GM12891 (cell line): Measurements from ENCODE around the gene KLHL11.

Experiments
- DNase-seq: peaks from one replicate; pipeline ENCODE4 v3.0.0; 2011; ENCODE audit warnings: low spot score; ENCODE audit not compliant: insufficient read length
- FAIRE-seq: peaks from 2 replicates; lab custom pipeline; 2011; peaks lifted over from hg19 to GRCh38; lab: Jason Lieb, UNC
- PAX5 ChIP-seq: IDR thresholded peaks from 2 replicates; pipeline ENCODE4 v1.6.1; 2011; ENCODE audit warnings: low read length, moderate library complexity, mild to moderate bottlenecking; ENCODE audit not compliant: insufficient read depth, severe bottlenecking
- POLR2A ChIP-seq: IDR thresholded peaks from 2 replicates; pipeline ENCODE4 v1.6.1; 2011; ENCODE audit warnings: low read depth, low read length, control low read depth
- POLR2AphosphoS5 ChIP-seq: IDR thresholded peaks from 2 replicates; pipeline ENCODE4 v1.6.1; 2011; ENCODE audit warnings: low read depth, low read length, control low read depth
- POU2F2 ChIP-seq: IDR thresholded peaks from 2 replicates; pipeline ENCODE4 v1.6.1; 2011; ENCODE audit warnings: low read depth, mild to moderate bottlenecking, control low read depth, low read length, moderate library complexity
- SPI1 ChIP-seq: IDR thresholded peaks from 2 replicates; pipeline ENCODE4 v1.6.1; 2011; ENCODE audit warnings: low read depth, low read length, control low read depth
- TAF1 ChIP-seq: IDR thresholded peaks from 2 replicates; pipeline ENCODE4 v1.6.1; 2011; ENCODE audit warnings: low read depth, low read length, control low read depth

Gene KLHL11

DNA sequence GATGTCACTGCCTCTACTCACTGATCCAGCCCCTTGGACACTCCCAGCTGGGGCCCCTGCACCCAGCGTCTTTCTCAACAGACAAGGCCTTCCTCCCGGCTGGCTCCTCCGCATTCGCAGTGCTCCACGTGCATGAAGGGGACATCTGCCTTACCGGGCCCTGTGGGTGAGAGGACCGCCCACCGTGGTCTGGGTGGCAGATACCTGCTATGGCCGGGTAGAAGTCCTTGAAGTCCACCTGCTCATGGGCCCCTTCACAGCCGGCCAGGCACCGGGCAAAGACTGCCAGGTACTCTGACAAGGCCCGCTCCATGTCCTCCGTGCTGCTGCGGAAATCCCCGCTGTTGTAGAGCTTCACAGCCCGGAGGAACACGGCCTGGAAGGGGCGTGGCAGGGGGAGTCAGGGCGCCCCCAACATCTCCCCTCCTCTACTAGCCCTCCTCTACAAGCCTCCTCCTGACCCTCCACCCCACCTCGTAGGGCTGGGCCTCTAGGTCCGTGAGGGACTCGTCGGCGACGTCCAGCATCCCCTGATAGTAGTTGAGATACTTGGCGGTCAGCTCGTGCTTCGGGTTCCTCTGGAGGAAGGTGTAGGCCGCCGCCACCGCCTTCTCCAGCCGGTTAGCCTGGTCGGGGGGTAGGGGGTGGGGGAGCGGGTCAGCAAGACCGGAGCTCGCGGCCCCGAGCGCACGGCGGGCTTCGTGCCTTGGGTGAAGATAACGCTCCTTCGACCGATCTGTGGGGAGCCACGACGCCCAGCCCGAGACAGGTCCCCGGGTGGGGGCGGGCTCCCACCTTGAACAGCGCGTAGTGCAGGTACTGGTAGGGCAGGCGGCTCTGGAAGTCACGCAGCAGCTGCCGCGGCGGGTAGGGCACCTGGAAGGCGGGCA lies 54.3 kb downstream of the KLHL11 start:
- DNase-seq = no peak
- TF ChIP-seq SPI1 = no peak
- TF ChIP-seq POU2F2 = no peak
- no peak for TF ChIP-seq PAX5
- no peak for TF ChIP-seq TAF1
- no peak for TF ChIP-seq POLR2AphosphoS5
- no peak for TF ChIP-seq POLR2A
- FAIRE-seq = no peak

DNA sequence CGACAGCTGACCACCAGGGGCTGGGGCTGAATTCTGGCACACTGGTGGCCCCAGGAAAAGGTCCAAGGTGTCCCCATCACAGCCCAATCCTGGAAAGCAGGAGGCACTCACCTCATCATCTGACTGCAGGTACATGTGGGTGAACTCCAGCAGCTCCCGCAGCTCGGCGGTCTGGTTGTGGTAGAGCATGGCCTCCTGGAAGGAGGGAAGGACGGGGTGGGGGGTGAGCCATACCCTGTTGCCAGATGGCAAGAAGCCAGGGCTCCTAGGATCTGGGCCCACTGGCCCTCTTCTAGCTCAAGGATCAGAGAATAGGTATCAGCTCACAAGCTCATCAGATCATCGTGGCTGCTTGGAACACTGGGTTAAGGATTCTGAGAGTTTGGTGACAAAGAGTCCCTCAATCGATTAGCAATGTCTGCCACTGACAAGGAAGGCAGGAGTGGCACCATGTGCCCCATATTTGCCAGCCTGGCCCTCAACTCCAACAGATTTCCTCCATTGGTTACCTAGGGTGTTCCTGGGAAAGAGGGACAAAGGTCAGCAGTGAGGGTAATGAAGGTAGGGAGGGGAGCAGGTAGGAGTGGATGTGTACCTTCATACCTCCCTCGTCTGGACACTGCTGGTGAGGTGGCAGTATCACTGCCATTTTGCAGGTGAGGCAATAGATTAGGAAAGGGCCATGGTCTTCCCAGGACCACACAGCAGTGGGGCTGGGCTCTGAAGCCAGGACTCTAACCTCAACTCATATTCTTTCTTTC lies 58.4 kb downstream of the KLHL11 start:
- FAIRE-seq = no peak
- no peak for DNase-seq
- TF ChIP-seq POLR2AphosphoS5 = no peak
- TF ChIP-seq POLR2A = no peak
- no peak for TF ChIP-seq SPI1
- no peak for TF ChIP-seq PAX5
- no peak for TF ChIP-seq TAF1
- TF ChIP-seq POU2F2 = no peak
